HEK293 (cell line): ENCODE data around the gene HGF.

Experiments
- BCL11A ChIP-seq: fragments of 450-650 bp; formaldehyde crosslinking; IDR thresholded peaks from 2 replicates; pipeline ENCODE4 v1.5.1; 2016; ENCODE audit warnings: low read depth, missing biosample characterization, missing genetic modification characterization
- HOXA7 ChIP-seq: sonication (generic); formaldehyde crosslinking; IDR thresholded peaks from 2 replicates; pipeline ENCODE4 v1.8.1; 2022; ENCODE audit warnings: missing genetic modification reagents, borderline replicate concordance
- OSR2 ChIP-seq: fragments of 450-650 bp; formaldehyde crosslinking; IDR thresholded peaks from 2 replicates; pipeline ENCODE4 v1.5.1; 2016; ENCODE audit warnings: missing biosample characterization, missing genetic modification characterization
- SCRT1 ChIP-seq: fragments of 450-650 bp; formaldehyde crosslinking; IDR thresholded peaks from 2 replicates; pipeline ENCODE4 v1.5.1; 2016; ENCODE audit warnings: missing biosample characterization, missing genetic modification characterization, borderline replicate concordance
- ZBTB11 ChIP-seq: fragments of 450-650 bp; formaldehyde crosslinking; conservative IDR thresholded peaks from 2 replicates; pipeline ENCODE4 v1.5.1; 2016; ENCODE audit warnings: low read depth, missing biosample characterization, missing genetic modification characterization
- ZBTB48 ChIP-seq: fragments of 450-650 bp; formaldehyde crosslinking; IDR thresholded peaks from 2 replicates; pipeline ENCODE4 v1.5.1; 2016; ENCODE audit warnings: missing biosample characterization, missing genetic modification characterization
- ZNF133 ChIP-seq: fragments of 450-650 bp; formaldehyde crosslinking; IDR thresholded peaks from 2 replicates; pipeline ENCODE4 v1.5.1; 2016; ENCODE audit warnings: missing biosample characterization, missing genetic modification characterization
- ZNF211 ChIP-seq: fragments of 450-650 bp; formaldehyde crosslinking; IDR thresholded peaks from 2 replicates; pipeline ENCODE4 v1.5.1; 2016; ENCODE audit warnings: low read depth, missing biosample characterization, missing genetic modification characterization
- ZNF350 ChIP-seq: fragments of 450-650 bp; formaldehyde crosslinking; IDR thresholded peaks from 2 replicates; pipeline ENCODE4 v1.5.0; 2017; ENCODE audit warnings: missing biosample characterization, mild to moderate bottlenecking, missing genetic modification characterization
- ZNF366 ChIP-seq: fragments of 450-650 bp; formaldehyde crosslinking; conservative IDR thresholded peaks from 2 replicates; pipeline ENCODE4 v1.5.1; 2016; ENCODE audit warnings: missing biosample characterization, missing genetic modification characterization
- ZNF449 ChIP-seq: fragments of 450-650 bp; formaldehyde crosslinking; IDR thresholded peaks from 2 replicates; pipeline ENCODE4 v1.5.1; 2017; ENCODE audit warnings: missing biosample characterization, mild to moderate bottlenecking, missing genetic modification characterization, moderate library complexity
- ZNF513 ChIP-seq: fragments of 450-650 bp; IDR thresholded peaks from 2 replicates; pipeline ENCODE4 v1.5.1; 2018; ENCODE audit warnings: missing biosample characterization, missing genetic modification characterization
- ZNF514 ChIP-seq: fragments of 450-650 bp; formaldehyde crosslinking; IDR thresholded peaks from 2 replicates; pipeline ENCODE4 v1.5.1; 2016; ENCODE audit warnings: missing biosample characterization, missing genetic modification characterization
- ZNF555 ChIP-seq: fragments of 450-650 bp; formaldehyde crosslinking; conservative IDR thresholded peaks from 2 replicates; pipeline ENCODE4 v1.5.1; 2017; ENCODE audit warnings: missing biosample characterization, mild to moderate bottlenecking, missing genetic modification characterization, inconsistent platforms
- ZNF623 ChIP-seq: fragments of 450-650 bp; formaldehyde crosslinking; IDR thresholded peaks from 2 replicates; pipeline ENCODE4 v1.5.1; 2016; ENCODE audit warnings: missing biosample characterization, missing genetic modification characterization
- ZNF624 ChIP-seq: fragments of 450-650 bp; formaldehyde crosslinking; IDR thresholded peaks from 2 replicates; pipeline ENCODE4 v1.5.1; 2017; ENCODE audit warnings: missing biosample characterization, missing genetic modification characterization
- ZNF639 ChIP-seq: fragments of 450-650 bp; formaldehyde crosslinking; IDR thresholded peaks from 2 replicates; pipeline ENCODE4 v1.5.1; 2016; ENCODE audit warnings: missing biosample characterization, missing genetic modification characterization
- ZNF707 ChIP-seq: fragments of 450-650 bp; formaldehyde crosslinking; IDR thresholded peaks from 2 replicates; pipeline ENCODE4 v1.5.1; 2016; ENCODE audit warnings: missing biosample characterization, missing genetic modification characterization
- ZNF837 ChIP-seq: fragments of 450-650 bp; formaldehyde crosslinking; IDR thresholded peaks from 2 replicates; pipeline ENCODE4 v1.5.1; 2016; ENCODE audit warnings: missing biosample characterization, missing genetic modification characterization
- TF ChIP-seq, protein P1 (sequence below): fragments of 450-650 bp; formaldehyde crosslinking; IDR thresholded peaks from 2 replicates; pipeline ENCODE4 v1.5.1; 2016; ENCODE audit warnings: missing biosample characterization, missing genetic modification characterization
- TF ChIP-seq, protein P2 (sequence below): fragments of 450-650 bp; formaldehyde crosslinking; IDR thresholded peaks from 2 replicates; pipeline ENCODE4 v1.5.1; 2016; ENCODE audit warnings: missing biosample characterization, missing genetic modification characterization
- TF ChIP-seq, protein P3 (sequence below): fragments of 450-650 bp; formaldehyde crosslinking; IDR thresholded peaks from 2 replicates; pipeline ENCODE4 v1.5.1; 2016; ENCODE audit warnings: missing biosample characterization, missing genetic modification characterization

The HGF gene

DNA sequence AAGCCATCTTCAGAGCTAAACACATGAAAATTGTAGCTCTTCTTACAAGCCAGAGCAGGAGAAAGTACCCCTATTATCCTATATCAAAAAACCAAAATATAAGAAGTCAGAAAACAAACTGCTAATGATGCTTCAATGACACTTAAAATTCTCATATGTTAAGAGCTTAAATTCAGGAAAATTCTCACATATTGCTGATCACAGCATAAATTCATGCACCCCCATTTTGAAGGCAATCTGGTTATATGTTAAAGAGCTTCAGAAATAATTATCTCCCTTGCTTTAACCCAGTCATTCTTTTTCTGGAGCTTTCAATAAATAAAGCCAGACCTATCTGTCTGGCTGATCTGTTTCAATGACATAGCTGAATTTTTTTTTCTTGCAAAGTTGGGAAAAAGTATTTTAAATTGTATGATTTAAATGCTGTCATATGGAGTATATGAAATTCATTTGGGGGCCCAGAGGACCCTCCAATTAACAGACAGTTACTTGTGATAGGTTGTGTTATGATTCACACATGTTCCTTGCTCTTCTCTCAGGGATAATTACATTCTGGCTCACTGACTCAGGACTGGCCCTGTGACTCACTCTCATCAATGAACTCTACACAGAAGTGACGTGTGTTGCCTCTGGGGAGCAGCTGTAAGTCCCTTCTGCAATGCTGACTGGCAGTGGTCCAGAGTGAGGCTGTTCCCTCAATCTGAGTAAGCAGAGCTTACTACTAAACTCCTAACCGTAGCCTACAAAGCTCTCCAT is 85.2 kb downstream of the HGF start (continued):
- TF ChIP-seq, protein P1, sequence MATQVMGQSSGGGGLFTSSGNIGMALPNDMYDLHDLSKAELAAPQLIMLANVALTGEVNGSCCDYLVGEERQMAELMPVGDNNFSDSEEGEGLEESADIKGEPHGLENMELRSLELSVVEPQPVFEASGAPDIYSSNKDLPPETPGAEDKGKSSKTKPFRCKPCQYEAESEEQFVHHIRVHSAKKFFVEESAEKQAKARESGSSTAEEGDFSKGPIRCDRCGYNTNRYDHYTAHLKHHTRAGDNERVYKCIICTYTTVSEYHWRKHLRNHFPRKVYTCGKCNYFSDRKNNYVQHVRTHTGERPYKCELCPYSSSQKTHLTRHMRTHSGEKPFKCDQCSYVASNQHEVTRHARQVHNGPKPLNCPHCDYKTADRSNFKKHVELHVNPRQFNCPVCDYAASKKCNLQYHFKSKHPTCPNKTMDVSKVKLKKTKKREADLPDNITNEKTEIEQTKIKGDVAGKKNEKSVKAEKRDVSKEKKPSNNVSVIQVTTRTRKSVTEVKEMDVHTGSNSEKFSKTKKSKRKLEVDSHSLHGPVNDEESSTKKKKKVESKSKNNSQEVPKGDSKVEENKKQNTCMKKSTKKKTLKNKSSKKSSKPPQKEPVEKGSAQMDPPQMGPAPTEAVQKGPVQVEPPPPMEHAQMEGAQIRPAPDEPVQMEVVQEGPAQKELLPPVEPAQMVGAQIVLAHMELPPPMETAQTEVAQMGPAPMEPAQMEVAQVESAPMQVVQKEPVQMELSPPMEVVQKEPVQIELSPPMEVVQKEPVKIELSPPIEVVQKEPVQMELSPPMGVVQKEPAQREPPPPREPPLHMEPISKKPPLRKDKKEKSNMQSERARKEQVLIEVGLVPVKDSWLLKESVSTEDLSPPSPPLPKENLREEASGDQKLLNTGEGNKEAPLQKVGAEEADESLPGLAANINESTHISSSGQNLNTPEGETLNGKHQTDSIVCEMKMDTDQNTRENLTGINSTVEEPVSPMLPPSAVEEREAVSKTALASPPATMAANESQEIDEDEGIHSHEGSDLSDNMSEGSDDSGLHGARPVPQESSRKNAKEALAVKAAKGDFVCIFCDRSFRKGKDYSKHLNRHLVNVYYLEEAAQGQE: no peak
- TF ChIP-seq HOXA7 (CRISPR knock-in tag): no peak
- no peak for TF ChIP-seq SCRT1 (tag by site-specific recombination)
- no peak for TF ChIP-seq ZNF211 (tag by site-specific recombination)
- TF ChIP-seq ZNF133: no peak
- TF ChIP-seq ZNF350: no peak
- peak; percentile 66 for TF ChIP-seq OSR2 (tag by site-specific recombination)
- no peak for TF ChIP-seq ZNF449 (tag by site-specific recombination)
- TF ChIP-seq BCL11A (tag by site-specific recombination): 0 out of 2 replicates have a peak, but pooled peaks have one; percentile 15
- TF ChIP-seq ZNF837: no peak
- no peak for TF ChIP-seq ZNF623 (tag by site-specific recombination)
- no peak for TF ChIP-seq ZNF624 (tag by site-specific recombination)
- peak; percentile 96 for TF ChIP-seq ZNF366 (tag by site-specific recombination)
- TF ChIP-seq ZBTB48: peak; percentile 91
- no peak for TF ChIP-seq ZNF707 (tag by site-specific recombination)
- TF ChIP-seq, protein P2, sequence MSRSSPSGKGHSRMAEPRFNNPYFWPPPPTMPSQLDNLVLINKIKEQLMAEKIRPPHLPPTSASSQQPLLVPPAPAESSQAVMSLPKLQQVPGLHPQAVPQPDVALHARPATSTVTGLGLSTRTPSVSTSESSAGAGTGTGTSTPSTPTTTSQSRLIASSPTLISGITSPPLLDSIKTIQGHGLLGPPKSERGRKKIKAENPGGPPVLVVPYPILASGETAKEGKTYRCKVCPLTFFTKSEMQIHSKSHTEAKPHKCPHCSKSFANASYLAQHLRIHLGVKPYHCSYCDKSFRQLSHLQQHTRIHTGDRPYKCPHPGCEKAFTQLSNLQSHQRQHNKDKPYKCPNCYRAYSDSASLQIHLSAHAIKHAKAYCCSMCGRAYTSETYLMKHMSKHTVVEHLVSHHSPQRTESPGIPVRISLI (tag by site-specific recombination): no peak
- no peak for TF ChIP-seq ZNF514 (tag by site-specific recombination)
- no peak for TF ChIP-seq ZBTB11 (tag by site-specific recombination)
- TF ChIP-seq, protein P3, sequence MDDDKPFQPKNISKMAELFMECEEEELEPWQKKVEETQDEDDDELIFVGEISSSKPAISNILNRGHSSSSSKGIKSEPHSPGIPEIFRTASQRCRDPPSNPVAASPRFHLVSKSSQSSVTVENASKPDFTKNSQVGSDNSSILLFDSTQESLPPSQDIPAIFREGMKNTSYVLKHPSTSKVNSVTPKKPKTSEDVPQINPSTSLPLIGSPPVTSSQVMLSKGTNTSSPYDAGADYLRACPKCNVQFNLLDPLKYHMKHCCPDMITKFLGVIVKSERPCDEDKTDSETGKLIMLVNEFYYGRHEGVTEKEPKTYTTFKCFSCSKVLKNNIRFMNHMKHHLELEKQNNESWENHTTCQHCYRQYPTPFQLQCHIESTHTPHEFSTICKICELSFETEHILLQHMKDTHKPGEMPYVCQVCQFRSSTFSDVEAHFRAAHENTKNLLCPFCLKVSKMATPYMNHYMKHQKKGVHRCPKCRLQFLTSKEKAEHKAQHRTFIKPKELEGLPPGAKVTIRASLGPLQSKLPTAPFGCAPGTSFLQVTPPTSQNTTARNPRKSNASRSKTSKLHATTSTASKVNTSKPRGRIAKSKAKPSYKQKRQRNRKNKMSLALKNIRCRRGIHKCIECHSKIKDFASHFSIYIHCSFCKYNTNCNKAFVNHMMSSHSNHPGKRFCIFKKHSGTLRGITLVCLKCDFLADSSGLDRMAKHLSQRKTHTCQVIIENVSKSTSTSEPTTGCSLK: no peak
- peak; percentile 44; the same call in 1 of the 2 replicates for TF ChIP-seq ZNF639
- no peak for TF ChIP-seq ZNF513 (tag by site-specific recombination)
- TF ChIP-seq ZNF555: no peak
